Measurements from ENCODE around the gene RAB10. TPM values are rescaled to one million over a fixed set of nuclear protein-coding genes. Genes with fewer than 3 reads are reported as not detected.

The RAB10 gene
- total and polyA plus RNA-seq, 4 donors: 26.6 to 52.2 (median 41.6) TPM

GRCh38 chr2:26002632-26003310, 31.1 kb upstream of the RAB10 start:
- H3K4me3 ChIP-seq (ENCODE audit: low read depth in 1 of 3, low read length in 3 of 3): no peak overlapping the region
- peaks cover 2 to 10% (median 6%) of the 10 kb centered on the region in 4 donors for H3K4me1 ChIP-seq (ENCODE audit: control insufficient read depth in 4 of 4, insufficient read depth in 4 of 4, low read length in 3 of 4)
- H3K27me3 ChIP-seq (ENCODE audit: control insufficient read depth in 4 of 4, insufficient read depth in 4 of 4, low read length in 3 of 4): no peaks in the 10 kb centered on the region
- DNase-seq (ENCODE audit: low spot score): no peak
- H3K27ac ChIP-seq (ENCODE audit: low read depth in 1 of 2, low read length in 2 of 2): peak overlapping the region in 1 of 2 donors; percentile 64
- no peaks in the 10 kb centered on the region for H3K36me3 ChIP-seq (ENCODE audit: control insufficient read depth in 4 of 4, insufficient read depth in 3 of 4, low read depth in 1 of 4, low read length in 3 of 4)
- TF ChIP-seq NR2F2 (IDR thresholded peaks at IDR 0.05) (no peak), YY1 (IDR thresholded peaks at IDR 0.05) (no peak), EGR1 (IDR thresholded peaks at IDR 0.05; ENCODE audit: low read depth in 2 of 2) (no peak)
- TF ChIP-seq, protein P1, sequence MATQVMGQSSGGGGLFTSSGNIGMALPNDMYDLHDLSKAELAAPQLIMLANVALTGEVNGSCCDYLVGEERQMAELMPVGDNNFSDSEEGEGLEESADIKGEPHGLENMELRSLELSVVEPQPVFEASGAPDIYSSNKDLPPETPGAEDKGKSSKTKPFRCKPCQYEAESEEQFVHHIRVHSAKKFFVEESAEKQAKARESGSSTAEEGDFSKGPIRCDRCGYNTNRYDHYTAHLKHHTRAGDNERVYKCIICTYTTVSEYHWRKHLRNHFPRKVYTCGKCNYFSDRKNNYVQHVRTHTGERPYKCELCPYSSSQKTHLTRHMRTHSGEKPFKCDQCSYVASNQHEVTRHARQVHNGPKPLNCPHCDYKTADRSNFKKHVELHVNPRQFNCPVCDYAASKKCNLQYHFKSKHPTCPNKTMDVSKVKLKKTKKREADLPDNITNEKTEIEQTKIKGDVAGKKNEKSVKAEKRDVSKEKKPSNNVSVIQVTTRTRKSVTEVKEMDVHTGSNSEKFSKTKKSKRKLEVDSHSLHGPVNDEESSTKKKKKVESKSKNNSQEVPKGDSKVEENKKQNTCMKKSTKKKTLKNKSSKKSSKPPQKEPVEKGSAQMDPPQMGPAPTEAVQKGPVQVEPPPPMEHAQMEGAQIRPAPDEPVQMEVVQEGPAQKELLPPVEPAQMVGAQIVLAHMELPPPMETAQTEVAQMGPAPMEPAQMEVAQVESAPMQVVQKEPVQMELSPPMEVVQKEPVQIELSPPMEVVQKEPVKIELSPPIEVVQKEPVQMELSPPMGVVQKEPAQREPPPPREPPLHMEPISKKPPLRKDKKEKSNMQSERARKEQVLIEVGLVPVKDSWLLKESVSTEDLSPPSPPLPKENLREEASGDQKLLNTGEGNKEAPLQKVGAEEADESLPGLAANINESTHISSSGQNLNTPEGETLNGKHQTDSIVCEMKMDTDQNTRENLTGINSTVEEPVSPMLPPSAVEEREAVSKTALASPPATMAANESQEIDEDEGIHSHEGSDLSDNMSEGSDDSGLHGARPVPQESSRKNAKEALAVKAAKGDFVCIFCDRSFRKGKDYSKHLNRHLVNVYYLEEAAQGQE (IDR thresholded peaks at IDR 0.05): no peak
- TF ChIP-seq, protein P2, sequence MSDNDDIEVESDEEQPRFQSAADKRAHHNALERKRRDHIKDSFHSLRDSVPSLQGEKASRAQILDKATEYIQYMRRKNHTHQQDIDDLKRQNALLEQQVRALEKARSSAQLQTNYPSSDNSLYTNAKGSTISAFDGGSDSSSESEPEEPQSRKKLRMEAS (IDR thresholded peaks at IDR 0.05): peak; percentile 46
- 82% methylated on average over 9 of the region's 9 CpGs for WGBS
- no peak overlapping the region for H3K9ac ChIP-seq (ENCODE audit: low read depth in 1 of 2, low read length in 2 of 2)
- H3K9me3 ChIP-seq (ENCODE audit: control insufficient read depth in 4 of 4, low read length in 3 of 4): no peaks in the 10 kb centered on the region

DNA sequence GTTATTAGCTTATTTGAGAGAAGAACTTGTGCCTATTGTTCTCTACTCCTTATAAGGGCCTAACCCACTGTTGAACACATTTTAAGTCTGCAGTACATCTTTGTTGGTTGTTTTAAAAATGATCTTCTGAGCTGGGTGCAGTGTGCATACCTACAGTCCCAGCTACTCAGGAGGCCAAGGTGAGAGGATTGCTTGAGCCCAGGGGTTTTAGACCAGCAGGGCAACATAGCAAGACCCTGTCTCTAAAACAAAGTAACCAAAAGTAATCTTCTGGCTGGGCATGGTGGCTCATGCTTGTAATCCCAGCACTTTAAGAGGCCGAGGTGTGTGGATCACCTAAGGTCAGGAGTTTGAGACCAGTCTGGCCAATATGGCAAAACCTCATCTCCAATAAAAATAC, 25.8 kb upstream of the RAB10 start:
- no peak overlapping the region for H3K9ac ChIP-seq (ENCODE audit: low read depth in 1 of 2, low read length in 2 of 2)
- H3K4me3 ChIP-seq (ENCODE audit: low read depth in 1 of 3, low read length in 3 of 3): no peak overlapping the region
- no peaks in the 10 kb centered on the region for H3K9me3 ChIP-seq (ENCODE audit: control insufficient read depth in 4 of 4, low read length in 3 of 4)
- no peak overlapping the region for H3K27ac ChIP-seq (ENCODE audit: low read depth in 1 of 2, low read length in 2 of 2)
- H3K36me3 ChIP-seq (ENCODE audit: control insufficient read depth in 4 of 4, insufficient read depth in 3 of 4, low read depth in 1 of 4, low read length in 3 of 4): no peaks in the 10 kb centered on the region
- 98% methylated on average over 1 of the region's 1 CpG for WGBS
- no peak for DNase-seq (ENCODE audit: low spot score)
- TF ChIP-seq HNF4A (conservative IDR thresholded peaks at IDR 0.05) (no peak), CTCF (IDR thresholded peaks at IDR 0.05; ENCODE audit: low read depth, low read length, missing input control) (no peak), RAD21 (IDR thresholded peaks at IDR 0.05) (no peak), EGR1 (IDR thresholded peaks at IDR 0.05; ENCODE audit: low read depth in 2 of 2) (no peak), FOXA2 (IDR thresholded peaks at IDR 0.05) (no peak)
- H3K4me1 ChIP-seq (ENCODE audit: control insufficient read depth in 4 of 4, insufficient read depth in 4 of 4, low read length in 3 of 4): peaks cover 0 to 13% (median 7%) of the 10 kb centered on the region in 4 donors
- no peaks in the 10 kb centered on the region for H3K27me3 ChIP-seq (ENCODE audit: control insufficient read depth in 4 of 4, insufficient read depth in 4 of 4, low read length in 3 of 4)

DNA sequence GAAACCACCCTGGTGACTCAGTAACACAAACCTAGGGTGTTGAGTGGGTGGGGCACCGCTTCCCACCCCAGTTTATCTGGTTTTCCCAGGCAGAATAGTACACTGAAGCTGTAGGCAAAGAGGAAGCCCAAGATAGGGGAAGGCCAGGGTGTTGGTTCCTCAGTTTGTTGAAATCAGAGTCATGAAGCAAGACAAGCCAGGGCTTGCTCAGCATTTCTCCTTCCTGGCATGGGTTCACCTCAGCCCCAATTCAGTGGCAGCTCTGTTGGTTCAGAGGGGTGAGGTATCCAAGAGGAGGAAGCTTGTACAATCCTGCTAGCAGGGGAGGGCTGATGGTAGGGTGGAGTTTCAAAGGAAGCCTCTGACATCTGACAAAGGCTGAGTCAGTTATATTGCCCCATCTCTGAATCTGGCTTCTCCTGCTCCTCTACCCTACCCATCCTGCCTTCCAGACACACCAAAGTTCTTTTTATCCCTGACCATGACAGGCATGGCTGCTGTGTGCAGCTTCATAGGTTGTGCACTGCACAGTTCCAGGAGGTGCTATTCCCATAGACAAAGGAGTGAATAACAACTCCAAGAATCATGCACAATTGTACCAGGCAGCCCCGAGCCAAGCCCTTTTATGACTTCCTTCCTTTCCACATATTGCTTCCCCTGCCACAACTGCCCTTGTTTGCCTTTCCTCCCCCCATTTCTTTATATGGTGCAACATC, 24.9 kb upstream of the RAB10 start:
- no peak for DNase-seq (ENCODE audit: low spot score)
- TF ChIP-seq TAF1 (conservative IDR thresholded peaks at IDR 0.05): no peak
- TF ChIP-seq SP1 (IDR thresholded peaks at IDR 0.05): peak; percentile 26
- TF ChIP-seq, protein P2 (IDR thresholded peaks at IDR 0.05): no peak
- no peak for TF ChIP-seq FOXA2 (IDR thresholded peaks at IDR 0.05)
- Histone ChIP-seq H3K9me3 (ENCODE audit: control insufficient read depth in 4 of 4, low read length in 3 of 4) (no peaks in the 10 kb centered on the region), H3K27me3 (ENCODE audit: control insufficient read depth in 4 of 4, insufficient read depth in 4 of 4, low read length in 3 of 4) (no peaks in the 10 kb centered on the region), H3K4me1 (ENCODE audit: control insufficient read depth in 4 of 4, insufficient read depth in 4 of 4, low read length in 3 of 4) (peaks cover 0 to 13% (median 7%) of the 10 kb centered on the region in 4 donors), H3K27ac (ENCODE audit: low read depth in 1 of 2, low read length in 2 of 2) (no peak overlapping the region), H3K4me3 (ENCODE audit: low read depth in 1 of 3, low read length in 3 of 3) (no peak overlapping the region), H3K36me3 (ENCODE audit: control insufficient read depth in 4 of 4, insufficient read depth in 3 of 4, low read depth in 1 of 4, low read length in 3 of 4) (no peaks in the 10 kb centered on the region), H3K9ac (ENCODE audit: low read depth in 1 of 2, low read length in 2 of 2) (no peak overlapping the region)
- 74% methylated on average over 2 of the region's 2 CpGs for WGBS

Measured in liver (tissue), 9 donors.